Measurements from ENCODE around the gene ADAMTS15. TPM values are rescaled to one million over a fixed set of nuclear protein-coding genes. Genes with fewer than 3 reads are reported as not detected.
"Not testable (repeated sequence)": the region's sequence is repeated elsewhere in the genome, so short reads cannot be mapped to it uniquely, and the experiment has no call there.

Gene ADAMTS15
- total and polyA plus RNA-seq, 10 donors: 0.41 to 6.9 (median 2.2) TPM

- Histone ChIP-seq H3K36me3 (no peaks in the 10 kb centered on the region), H3K27ac (no peak overlapping the region), H3K4me1 (peaks cover 0 to 22% (median 5%) of the 10 kb centered on the region in 6 donors), H3K9me3 (peaks cover 0 to 2% (median 0%) of the 10 kb centered on the region in 8 donors), H3K4me3 (no peak overlapping the region), H3K27me3 (replicated peaks in 1 of 7) (peaks cover 0 to 10% (median 0%) of the 10 kb centered on the region in 7 donors)
- WGBS, 5 donors: 48 to 69% (median 66%) methylated on average over 3 of the region's 3 CpGs
- intact Hi-C loops (cut with DNase I; ENCODE audit: low total_unique reads): loop anchor here (10.0 kb wide), 1 partner anchor 459 kb away; no protein-coding TSS in a partner anchor
- TF ChIP-seq CTCF (IDR thresholded peaks at IDR 0.05 in 8 of 11, conservative IDR thresholded peaks at IDR 0.05 in 3 of 11) (no peak), POLR2A (IDR thresholded peaks at IDR 0.05) (no peak), POLR2AphosphoS5 (IDR thresholded peaks at IDR 0.05) (no peak)
- DNase-seq: no peak
Measured at GRCh38 chr11:130436171-130436570, 12.3 kb upstream of the ADAMTS15 start.

- WGBS, 5 donors: 85 to 92% (median 89%) methylated on average over 7 of the region's 7 CpGs
- intact Hi-C loops (cut with DNase I; ENCODE audit: low total_unique reads): loop anchor here (10.0 kb wide), 1 partner anchor 457 kb away; no protein-coding TSS in a partner anchor
Measured at GRCh38 chr11:130437848-130438247, 10.6 kb upstream of the ADAMTS15 start.

GRCh38 chr11:130438401-130439159, 9.9 kb upstream of the ADAMTS15 start:
- H3K9me3 ChIP-seq; H3K27me3 ChIP-seq (replicated peaks in 1 of 7); H3K27ac ChIP-seq; H3K4me3 ChIP-seq; DNase-seq; H3K36me3 ChIP-seq: not testable (repeated sequence)
- H3K4me1 ChIP-seq: peaks cover 0 to 22% (median 5%) of the 10 kb centered on the region in 6 donors
- WGBS, 5 donors: 66 to 90% (median 79%) methylated on average over 10 of the region's 10 CpGs
- intact Hi-C loops (cut with DNase I; ENCODE audit: low total_unique reads): loop anchor here (10.0 kb wide), 1 partner anchor 456 kb away; no protein-coding TSS in a partner anchor

More at GRCh38 chr11:130437848-130438247, 10.6 kb upstream of the ADAMTS15 start:
- no peak for TF ChIP-seq POLR2AphosphoS5 (IDR thresholded peaks at IDR 0.05)
- no peak for TF ChIP-seq POLR2A (IDR thresholded peaks at IDR 0.05)
- no peak for TF ChIP-seq CTCF (IDR thresholded peaks at IDR 0.05 in 8 of 11, conservative IDR thresholded peaks at IDR 0.05 in 3 of 11)
- Histone ChIP-seq H3K27me3 (replicated peaks in 1 of 7) (peaks cover 0 to 5% (median 0%) of the 10 kb centered on the region in 7 donors), H3K4me1 (peaks cover 0 to 22% (median 5%) of the 10 kb centered on the region in 6 donors), H3K27ac (no peak overlapping the region), H3K36me3 (no peaks in the 10 kb centered on the region), H3K4me3 (no peak overlapping the region), H3K9me3 (peaks cover 0 to 4% (median 0%) of the 10 kb centered on the region in 8 donors)
- no peak for DNase-seq

GRCh38 chr11:130439160-130439519, 9.3 kb upstream of the ADAMTS15 start:
- peaks cover 0 to 5% (median 0%) of the 10 kb centered on the region in 7 donors for H3K27me3 ChIP-seq (replicated peaks in 1 of 7)
- intact Hi-C loops (cut with DNase I; ENCODE audit: low total_unique reads): loop anchor here (10.0 kb wide), 1 partner anchor 456 kb away; no protein-coding TSS in a partner anchor
- TF ChIP-seq POLR2AphosphoS5 (IDR thresholded peaks at IDR 0.05) (no peak), POLR2A (IDR thresholded peaks at IDR 0.05) (no peak), CTCF (IDR thresholded peaks at IDR 0.05 in 8 of 11, conservative IDR thresholded peaks at IDR 0.05 in 3 of 11) (no peak)
- no peak overlapping the region for H3K27ac ChIP-seq
- no peak overlapping the region for H3K4me3 ChIP-seq
- 34 to 46% (median 35%) methylated on average over 4 of the region's 4 CpGs for WGBS, 5 donors
- H3K4me1 ChIP-seq: peaks cover 0 to 22% (median 5%) of the 10 kb centered on the region in 6 donors
- H3K36me3 ChIP-seq: no peaks in the 10 kb centered on the region
- peaks cover 0 to 4% (median 0%) of the 10 kb centered on the region in 8 donors for H3K9me3 ChIP-seq
- no peak for DNase-seq
